Progenitor cell of endocrine pancreas (in vitro differentiated cells): ENCODE measurements around the gene FKBP2. TPM values are rescaled to one million over a fixed set of nuclear protein-coding genes. Genes with fewer than 3 reads are reported as not detected.

Experiments
- DNase-seq: peaks from one replicate; pipeline ENCODE4 v3.0.0; 2021; ENCODE audit warnings: low spot score; ENCODE audit not compliant: unreplicated experiment
- H3K27ac Mint-ChIP-seq: 2 replicates; pipeline ENCODE4 v1.8.0; 2021; ENCODE audit warnings: mild to moderate bottlenecking, moderate library complexity, mixed read lengths
- H3K27me3 Mint-ChIP-seq: 2 replicates; pipeline ENCODE4 v1.8.0; 2021; ENCODE audit warnings: mixed read lengths
- H3K36me3 Mint-ChIP-seq: 2 replicates; pipeline ENCODE4 v1.8.0; 2022; ENCODE audit warnings: mixed read lengths; ENCODE audit not compliant: insufficient read depth
- H3K4me1 Mint-ChIP-seq: 2 replicates; pipeline ENCODE4 v1.8.0; 2021; ENCODE audit warnings: low read depth, mixed read lengths
- H3K4me3 Mint-ChIP-seq: 2 replicates; pipeline ENCODE4 v1.8.0; 2021; ENCODE audit warnings: low read depth, mild to moderate bottlenecking, moderate library complexity, mixed read lengths
- H3K9me3 Mint-ChIP-seq: 2 replicates; pipeline ENCODE4 v1.8.0; 2021; ENCODE audit warnings: low read depth, mixed read lengths
- long read RNA-seq: library from polyadenylated mRNA; unstranded; transcript quantifications from one replicate; pipeline ENCODE4 v2.0.0, GENCODE V29; 2020
- total RNA-seq: library from RNA; stranded (reverse); gene quantifications from 2 replicates; pipeline ENCODE4 v1.2.1, GENCODE V29; 2021
- TF ChIP-seq, protein P1 (sequence below): fragments of 200-600 bp; sonication (generic); IDR thresholded peaks from one replicate; pipeline ENCODE4 v1.5.0; 2021; ENCODE audit warnings: antibody characterized with exemption, mild to moderate bottlenecking; ENCODE audit not compliant: unreplicated experiment

The FKBP2 gene
- total RNA-seq, result 48.5 and 57.7 TPM in 2 replicates
- long read RNA-seq, transcript FKBP2-201 (6 exons, 657 nt), result major isoform, 7 of 8 reads
- long read RNA-seq, partial matches to known transcripts, result 1 of 8 reads
- long read RNA-seq, other reads (novel, unspliced or antisense), result 0 of 8 reads

GRCh38 chr11:64240435-64241240, at the start of gene FKBP2:
TSS of gene FKBP2 (plus strand) at chr11:64241095. CDS start at chr11:64242388, 1,293 bp downstream.
- H3K36me3 Mint-ChIP-seq, result peaks cover 8% of the 10 kb centered on the region
- H3K27ac Mint-ChIP-seq, result peak within 1 kb of the TSS; percentile 98
- H3K4me1 Mint-ChIP-seq, result peaks cover 16% of the 10 kb centered on the region
- H3K9me3 Mint-ChIP-seq, result no peaks in the 10 kb centered on the region
- TF ChIP-seq, protein P1, sequence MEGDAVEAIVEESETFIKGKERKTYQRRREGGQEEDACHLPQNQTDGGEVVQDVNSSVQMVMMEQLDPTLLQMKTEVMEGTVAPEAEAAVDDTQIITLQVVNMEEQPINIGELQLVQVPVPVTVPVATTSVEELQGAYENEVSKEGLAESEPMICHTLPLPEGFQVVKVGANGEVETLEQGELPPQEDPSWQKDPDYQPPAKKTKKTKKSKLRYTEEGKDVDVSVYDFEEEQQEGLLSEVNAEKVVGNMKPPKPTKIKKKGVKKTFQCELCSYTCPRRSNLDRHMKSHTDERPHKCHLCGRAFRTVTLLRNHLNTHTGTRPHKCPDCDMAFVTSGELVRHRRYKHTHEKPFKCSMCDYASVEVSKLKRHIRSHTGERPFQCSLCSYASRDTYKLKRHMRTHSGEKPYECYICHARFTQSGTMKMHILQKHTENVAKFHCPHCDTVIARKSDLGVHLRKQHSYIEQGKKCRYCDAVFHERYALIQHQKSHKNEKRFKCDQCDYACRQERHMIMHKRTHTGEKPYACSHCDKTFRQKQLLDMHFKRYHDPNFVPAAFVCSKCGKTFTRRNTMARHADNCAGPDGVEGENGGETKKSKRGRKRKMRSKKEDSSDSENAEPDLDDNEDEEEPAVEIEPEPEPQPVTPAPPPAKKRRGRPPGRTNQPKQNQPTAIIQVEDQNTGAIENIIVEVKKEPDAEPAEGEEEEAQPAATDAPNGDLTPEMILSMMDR, result no peak
- H3K4me3 Mint-ChIP-seq, result peak within 1 kb of the TSS; percentile 85
- DNase-seq, result peak; percentile 94
- H3K27me3 Mint-ChIP-seq, result no peaks in the 10 kb centered on the region

GRCh38 chr11:64192434-64192833, 48.5 kb upstream of the FKBP2 start:
- Mint-ChIP-seq H3K4me3 (no peak overlapping the region), H3K9me3 (no peaks in the 10 kb centered on the region)

DNA sequence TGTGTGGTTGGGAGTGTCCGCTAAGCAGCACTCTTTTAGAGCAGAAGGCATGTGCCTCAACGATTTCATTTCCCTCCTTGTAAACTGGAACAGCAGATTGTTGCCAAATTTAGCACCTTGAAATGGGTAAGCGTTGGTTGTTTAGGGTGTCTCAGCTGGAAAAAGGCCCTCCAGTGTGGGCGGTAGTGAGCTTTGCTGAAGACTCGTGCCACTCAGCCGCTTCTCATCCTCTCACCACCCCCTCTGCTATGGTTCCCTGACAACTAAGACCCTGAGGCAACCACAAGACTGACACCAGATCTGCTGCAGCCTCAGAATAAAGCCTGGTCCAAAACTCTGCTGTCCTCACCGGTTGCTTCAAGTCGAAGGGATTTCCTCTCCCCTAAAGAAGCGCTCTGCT, 44.3 kb upstream of the FKBP2 start:
- H3K36me3 Mint-ChIP-seq, result peaks cover 34% of the 10 kb centered on the region
- H3K27me3 Mint-ChIP-seq, result no peaks in the 10 kb centered on the region
- TF ChIP-seq, protein P1, result no peak
- no peaks in the 10 kb centered on the region for H3K4me1 Mint-ChIP-seq
- no peak for DNase-seq
- no peak overlapping the region for H3K27ac Mint-ChIP-seq
- H3K4me3 Mint-ChIP-seq, result no peak overlapping the region
- no peaks in the 10 kb centered on the region for H3K9me3 Mint-ChIP-seq

More at GRCh38 chr11:64192434-64192833, 48.5 kb upstream of the FKBP2 start:
- peaks cover 30% of the 10 kb centered on the region for H3K36me3 Mint-ChIP-seq
- H3K27me3 Mint-ChIP-seq, result no peaks in the 10 kb centered on the region
- H3K27ac Mint-ChIP-seq, result peak overlapping the region; percentile 49
- DNase-seq, result no peak
- TF ChIP-seq, protein P1, result no peak
- peaks cover 9% of the 10 kb centered on the region for H3K4me1 Mint-ChIP-seq

- peaks cover 42% of the 10 kb centered on the region for H3K36me3 Mint-ChIP-seq
- TF ChIP-seq, protein P1, result no peak
- DNase-seq, result no peak
- H3K27ac Mint-ChIP-seq, result no peak overlapping the region
- no peaks in the 10 kb centered on the region for H3K27me3 Mint-ChIP-seq
- H3K4me3 Mint-ChIP-seq, result no peak overlapping the region
- H3K4me1 Mint-ChIP-seq, result no peaks in the 10 kb centered on the region
- no peaks in the 10 kb centered on the region for H3K9me3 Mint-ChIP-seq
Measured at GRCh38 chr11:64198511-64198910, 42.4 kb upstream of the FKBP2 start.

DNA sequence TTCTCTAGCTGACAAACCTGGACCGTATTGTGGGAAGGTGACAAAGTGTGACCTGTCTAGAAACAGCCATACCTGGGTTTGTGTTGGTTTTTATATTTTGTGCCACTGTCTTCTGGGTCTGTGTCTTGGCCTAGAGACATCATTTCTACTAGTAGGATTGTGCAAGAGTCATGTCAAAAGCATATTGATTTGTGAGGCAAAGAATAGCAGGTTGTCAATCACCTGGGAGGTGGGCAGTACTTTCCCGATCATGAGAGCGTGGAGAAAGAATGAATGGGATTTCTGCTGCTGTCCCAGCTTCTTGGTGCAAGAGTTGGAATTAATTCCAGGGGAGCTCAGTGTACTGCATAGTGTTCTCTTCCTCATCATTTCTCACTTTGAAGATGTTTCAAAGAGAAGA, 39.4 kb upstream of the FKBP2 start:
- Mint-ChIP-seq H3K4me3 (no peak overlapping the region), H3K4me1 (no peaks in the 10 kb centered on the region), H3K9me3 (no peaks in the 10 kb centered on the region), H3K36me3 (peaks cover 32% of the 10 kb centered on the region), H3K27ac (no peak overlapping the region), H3K27me3 (no peaks in the 10 kb centered on the region)
- DNase-seq, result no peak
- TF ChIP-seq, protein P1, result no peak
